Suppressor macrophage treated with lipopolysaccharide for 1 hour (primary cell): ENCODE results near the gene SLC35F1.
"Not testable (repeated sequence)": the region's sequence is repeated elsewhere in the genome, so short reads cannot be mapped to it uniquely, and the experiment has no call there.

Experiments used
- DNase-seq, 3 donors: peaks; one replicate each; pipeline ENCODE4 v3.0.0-alpha.2; 2020 to 2022

SLC35F1 gene

GRCh38 chr6:117928833-117929232, 21.8 kb downstream of the SLC35F1 start:
- no peak for DNase-seq

GRCh38 chr6:117929501-117929900, 22.4 kb downstream of the SLC35F1 start:
- no peak for DNase-seq

- no peak for DNase-seq
Observed at GRCh38 chr6:117930645-117931044, 23.6 kb downstream of the SLC35F1 start.

- no peak for DNase-seq
Observed at GRCh38 chr6:117932001-117932400, 24.9 kb downstream of the SLC35F1 start.

- no peak for DNase-seq
Observed at GRCh38 chr6:117932676-117933075, 25.6 kb downstream of the SLC35F1 start.

GRCh38 chr6:117933471-117933870, 26.4 kb downstream of the SLC35F1 start:
- DNase-seq, result no peak

- DNase-seq, result no peak
Observed at GRCh38 chr6:117938311-117938995, 31.4 kb downstream of the SLC35F1 start.

- no peak for DNase-seq
Observed at GRCh38 chr6:117947234-117947633, 40.2 kb downstream of the SLC35F1 start.

DNA sequence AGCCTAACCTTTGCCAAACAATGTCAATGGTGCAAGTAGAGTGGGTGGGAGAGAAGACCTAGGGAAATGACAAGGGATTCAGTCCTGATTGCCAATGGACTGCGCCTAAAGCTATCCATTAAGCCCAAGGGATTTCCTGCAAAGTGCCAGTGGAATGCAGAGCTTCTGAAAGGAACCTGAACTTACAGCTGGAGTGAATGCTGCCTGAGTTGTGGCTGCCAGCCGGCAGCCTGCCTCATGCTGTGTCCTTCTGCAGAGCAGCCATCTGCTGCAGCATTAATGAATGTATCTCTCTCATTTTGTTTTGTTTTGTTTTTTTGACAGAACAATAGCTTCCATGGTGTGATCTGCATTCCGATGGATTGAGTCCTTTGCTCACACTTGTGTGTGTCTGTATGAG, 44.7 kb downstream of the SLC35F1 start:
- no peak for DNase-seq

DNA sequence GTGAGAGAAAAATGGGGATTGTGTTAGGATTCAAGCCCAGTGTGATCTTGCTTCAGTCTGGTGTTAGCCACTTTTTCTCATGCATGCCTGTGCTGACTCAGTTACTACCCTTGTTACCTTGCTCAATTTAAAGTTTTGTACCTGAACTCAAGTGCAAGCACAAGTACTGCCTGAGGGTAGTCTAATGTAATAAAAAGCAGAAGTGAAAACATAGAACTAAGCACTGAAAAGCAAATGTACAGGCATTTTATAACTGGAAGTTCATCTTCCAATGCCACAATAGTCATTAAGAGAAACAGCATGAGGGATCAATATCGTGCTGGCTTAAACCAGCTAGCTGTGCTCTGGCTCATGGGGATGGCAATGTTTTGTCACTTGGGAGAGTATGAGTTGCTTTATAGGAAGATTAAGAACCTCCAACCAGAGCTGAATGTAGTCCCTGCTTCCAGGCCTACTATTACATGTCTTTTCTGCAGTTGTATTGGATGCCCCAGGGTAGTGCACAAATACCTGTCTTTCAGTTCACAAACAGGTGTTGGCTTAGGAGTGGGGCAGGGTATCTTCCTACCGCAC, 48.7 kb downstream of the SLC35F1 start:
- DNase-seq, result no peak

- no peak for DNase-seq
Observed at GRCh38 chr6:117956386-117956785, 49.3 kb downstream of the SLC35F1 start.

DNA sequence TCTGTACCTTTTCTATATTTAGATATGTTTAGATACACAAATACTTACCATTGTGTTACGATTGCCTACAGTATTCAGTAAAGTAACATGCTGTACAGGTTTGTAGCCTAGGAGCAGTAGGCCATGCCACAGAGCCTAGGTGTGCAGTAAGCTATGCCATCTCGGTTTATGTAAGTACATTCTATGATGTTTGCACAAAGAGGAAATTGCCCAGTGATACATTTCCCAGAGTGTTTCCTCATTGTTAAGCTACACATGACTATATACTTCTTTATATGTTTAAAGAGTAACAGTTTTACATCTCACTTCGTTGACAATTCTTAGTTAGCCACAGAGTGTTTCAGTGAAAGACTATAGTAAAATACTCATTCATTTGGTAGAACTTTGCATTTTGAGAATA, 51.5 kb downstream of the SLC35F1 start:
- no peak for DNase-seq

GRCh38 chr6:117960877-117961276, 53.8 kb downstream of the SLC35F1 start:
- no peak for DNase-seq

GRCh38 chr6:117961301-117961700, 54.2 kb downstream of the SLC35F1 start:
- no peak for DNase-seq

DNA sequence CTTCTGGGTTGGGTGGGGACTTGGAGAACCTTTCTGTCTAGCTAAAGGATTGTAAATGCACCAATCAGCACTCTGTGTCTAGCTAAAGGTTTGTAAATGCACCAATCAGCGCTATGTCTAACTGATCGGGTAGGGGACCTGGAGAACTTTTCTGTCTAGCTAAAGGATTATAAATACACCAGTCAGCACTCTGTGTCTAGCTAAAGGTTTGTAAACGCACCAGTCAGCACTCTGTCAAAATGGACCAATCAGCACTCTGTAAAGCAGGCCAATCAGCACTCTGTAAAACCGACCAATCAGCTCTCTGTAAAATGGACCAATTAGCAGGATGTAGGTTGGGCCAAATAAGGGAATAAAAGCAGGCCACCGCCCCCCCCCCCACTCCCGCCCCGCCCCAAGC, 58.7 kb downstream of the SLC35F1 start:
- DNase-seq, result not testable (repeated sequence)

- no peak for DNase-seq
Observed at GRCh38 chr6:117971637-117972036, 64.6 kb downstream of the SLC35F1 start.

DNA sequence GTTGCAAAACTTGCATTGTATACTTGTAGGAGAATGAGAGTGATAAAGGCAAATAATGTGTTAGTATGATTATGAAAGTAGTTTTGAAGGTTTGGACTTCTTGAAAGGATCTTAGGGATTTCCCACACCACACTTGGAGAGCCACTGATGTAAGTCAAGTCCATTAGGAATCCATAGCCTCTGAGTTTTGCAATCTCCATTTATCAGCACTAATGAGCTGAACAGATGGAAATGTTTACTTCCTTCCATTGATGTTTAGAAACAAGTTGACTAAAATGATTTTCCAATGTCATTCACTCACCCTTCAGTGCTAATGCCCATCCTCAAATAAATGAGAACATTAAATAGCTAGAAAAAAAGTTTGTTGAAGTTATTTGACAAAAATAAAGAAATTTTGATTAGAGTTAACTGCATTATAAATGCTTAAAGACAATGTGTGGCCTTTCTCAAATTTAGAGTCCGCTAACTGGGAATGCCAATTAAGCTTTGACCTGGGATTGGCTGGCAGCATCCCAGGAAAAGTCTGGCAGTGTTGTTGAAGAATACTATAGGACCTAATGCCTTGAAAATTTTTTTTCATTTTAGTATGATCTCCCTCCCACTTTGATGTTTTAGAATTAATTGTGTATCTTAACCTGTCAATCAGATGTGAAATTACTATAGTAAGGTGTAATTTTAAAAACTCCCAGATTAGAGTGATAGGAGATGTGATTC, 68.0 kb downstream of the SLC35F1 start:
- DNase-seq, result peak in 1 of 3 donors; percentile 1

- peak; percentile 44 to 60 (median 50) for DNase-seq
Observed at GRCh38 chr6:117976030-117976651, 69.1 kb downstream of the SLC35F1 start.

DNA sequence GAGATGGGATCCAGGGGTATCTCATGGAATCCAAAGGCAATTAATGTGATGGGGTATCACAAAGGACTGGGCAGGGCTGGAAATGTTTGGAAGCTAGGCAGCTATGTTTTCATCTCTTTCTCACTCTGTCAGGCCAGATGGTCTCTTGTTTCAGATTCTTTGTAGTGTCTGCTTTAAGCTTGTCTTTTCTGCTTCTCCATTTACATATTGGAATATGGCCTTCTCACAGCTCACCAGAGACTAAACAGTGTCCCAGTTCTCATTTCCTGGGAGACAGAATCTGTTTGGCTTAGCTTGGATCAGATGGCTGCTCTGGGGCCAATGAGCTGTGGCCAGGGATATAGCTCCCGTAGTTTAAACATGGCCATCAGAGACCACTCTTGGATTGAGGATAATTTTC, 78.9 kb downstream of the SLC35F1 start:
- DNase-seq, result no peak

GRCh38 chr6:117986396-117986795, 79.3 kb downstream of the SLC35F1 start:
- no peak for DNase-seq

DNA sequence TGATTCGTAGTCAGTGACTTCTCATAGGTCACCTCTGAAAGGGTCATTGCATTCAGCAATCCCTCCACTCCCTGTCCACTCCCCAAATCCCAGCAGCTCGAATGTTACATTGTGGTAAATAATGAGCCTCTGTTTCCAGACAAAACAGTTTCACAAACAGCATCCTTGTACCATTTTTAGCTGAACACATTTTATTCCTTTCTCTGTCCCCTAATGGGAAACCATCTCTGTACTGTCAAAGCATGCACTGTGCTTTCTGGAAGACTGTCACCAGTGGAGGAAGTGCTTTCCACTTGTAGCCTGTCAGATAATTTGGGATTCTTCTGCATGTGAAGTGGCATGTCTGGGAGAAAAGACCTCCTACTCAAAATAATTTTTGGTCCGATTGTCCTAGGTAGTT, 82.0 kb downstream of the SLC35F1 start:
- DNase-seq, result no peak

GRCh38 chr6:117990151-117990550, 83.1 kb downstream of the SLC35F1 start:
- DNase-seq, result no peak

DNA sequence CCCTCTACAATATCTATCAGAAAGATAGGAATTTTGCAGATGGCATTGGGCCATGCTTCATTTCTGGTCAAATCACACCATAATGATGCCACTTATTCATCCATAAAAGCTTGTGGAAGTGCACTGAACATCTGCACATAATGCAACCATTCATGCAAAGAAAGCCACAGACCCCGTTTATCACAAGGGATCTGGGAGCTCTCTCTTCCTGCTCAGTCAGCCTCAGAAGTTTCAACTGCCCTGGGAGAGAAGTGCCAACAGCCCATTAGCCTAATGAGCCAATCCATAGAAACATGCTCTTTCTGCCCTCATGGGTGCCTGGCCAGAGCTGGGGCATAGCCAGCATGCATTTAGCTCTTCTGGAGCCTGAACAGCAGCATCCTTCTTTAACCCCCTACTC, 85.8 kb downstream of the SLC35F1 start:
- no peak for DNase-seq

- no peak for DNase-seq
Observed at GRCh38 chr6:118012944-118013343, 105.9 kb downstream of the SLC35F1 start.
